GM18907 (cell line): ENCODE measurements around the gene USP7.
A peak's percentile ranks its signal among the peaks of the same experiment; 100 is the strongest.
"Not testable (repeated sequence)": the region's sequence is repeated elsewhere in the genome, so short reads cannot be mapped to it uniquely, and the experiment has no call there.

Experiments
- ATAC-seq: cut with Tn5 transposase; IDR thresholded peaks from one replicate; pipeline ENCODE4 v1.9.1; 2021; ENCODE audit warnings: mild to moderate bottlenecking, moderate library complexity; ENCODE audit not compliant: unreplicated experiment

USP7 gene

DNA sequence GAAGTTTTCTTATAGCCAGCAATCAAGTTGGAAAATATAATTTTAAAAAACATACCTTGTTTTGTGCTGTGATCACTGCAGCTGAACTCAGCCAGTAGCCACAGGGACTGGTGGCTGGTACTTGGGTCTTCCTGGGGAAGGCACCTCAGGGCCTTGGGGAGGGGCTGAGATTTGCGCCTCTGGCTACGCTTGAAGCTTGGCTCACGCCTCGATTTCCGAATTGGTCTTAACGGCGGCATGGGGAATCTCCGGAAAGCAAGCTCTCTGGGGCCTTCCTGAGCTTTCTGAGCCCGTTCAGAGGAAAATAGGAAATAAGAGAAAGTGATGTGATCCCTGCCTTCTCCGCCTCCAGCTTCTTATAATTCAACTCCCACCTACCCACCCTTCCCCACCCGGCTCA lies 11.3 kb upstream of the USP7 start:
- no peak for ATAC-seq

DNA sequence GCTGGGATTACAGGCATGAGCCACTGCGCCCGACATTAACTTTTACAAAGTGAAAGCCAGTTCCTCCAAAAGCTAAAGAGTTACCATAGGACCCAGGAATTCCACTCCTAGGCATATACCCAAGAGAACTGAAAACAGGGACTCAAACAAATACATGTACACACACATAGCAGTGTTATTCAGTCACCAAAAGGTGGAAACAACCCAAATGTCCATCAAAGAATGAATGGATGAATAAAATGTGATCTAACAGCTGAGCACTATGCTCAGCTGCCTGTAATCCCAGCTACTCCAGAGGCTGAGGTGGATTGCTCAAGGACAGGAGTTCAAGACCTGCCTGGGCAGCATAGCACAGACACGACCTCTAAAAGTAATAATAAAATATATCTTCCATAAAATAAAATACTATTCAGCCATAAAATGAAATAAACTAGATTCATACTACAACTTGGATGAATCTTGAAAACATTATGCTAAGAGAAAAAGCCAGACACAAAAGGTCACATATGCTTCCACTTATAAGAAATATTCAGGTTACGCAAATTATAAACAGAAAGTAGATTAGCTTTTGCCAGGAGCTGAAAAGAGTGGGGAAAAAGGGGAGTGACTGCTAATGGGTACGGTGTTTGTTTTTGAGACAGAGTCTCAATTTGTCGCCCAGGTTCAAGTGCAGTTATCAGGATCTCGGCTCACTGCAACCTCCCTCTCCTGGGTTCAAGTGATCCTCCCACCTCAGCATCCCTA lies 9.3 kb upstream of the USP7 start:
- ATAC-seq, result no peak

DNA sequence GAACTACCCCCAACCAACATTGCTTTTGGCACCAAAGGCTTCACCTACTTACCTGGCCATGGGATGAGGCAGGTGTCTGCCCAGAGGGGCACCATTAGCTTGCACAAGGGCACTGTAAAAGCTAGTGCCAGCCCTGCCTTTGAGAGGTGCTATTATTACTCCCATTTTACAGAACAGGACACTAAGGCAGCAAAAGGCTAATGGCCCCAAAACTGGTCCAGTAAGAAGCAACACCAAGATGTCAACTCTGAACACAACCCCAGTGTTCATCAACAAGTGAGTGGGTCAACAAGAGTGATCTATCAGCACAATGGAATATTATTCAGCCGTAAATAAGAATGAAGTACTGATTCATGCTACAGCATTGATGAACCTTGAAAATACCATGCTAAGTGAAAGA lies 7.7 kb upstream of the USP7 start:
- ATAC-seq, result no peak

DNA sequence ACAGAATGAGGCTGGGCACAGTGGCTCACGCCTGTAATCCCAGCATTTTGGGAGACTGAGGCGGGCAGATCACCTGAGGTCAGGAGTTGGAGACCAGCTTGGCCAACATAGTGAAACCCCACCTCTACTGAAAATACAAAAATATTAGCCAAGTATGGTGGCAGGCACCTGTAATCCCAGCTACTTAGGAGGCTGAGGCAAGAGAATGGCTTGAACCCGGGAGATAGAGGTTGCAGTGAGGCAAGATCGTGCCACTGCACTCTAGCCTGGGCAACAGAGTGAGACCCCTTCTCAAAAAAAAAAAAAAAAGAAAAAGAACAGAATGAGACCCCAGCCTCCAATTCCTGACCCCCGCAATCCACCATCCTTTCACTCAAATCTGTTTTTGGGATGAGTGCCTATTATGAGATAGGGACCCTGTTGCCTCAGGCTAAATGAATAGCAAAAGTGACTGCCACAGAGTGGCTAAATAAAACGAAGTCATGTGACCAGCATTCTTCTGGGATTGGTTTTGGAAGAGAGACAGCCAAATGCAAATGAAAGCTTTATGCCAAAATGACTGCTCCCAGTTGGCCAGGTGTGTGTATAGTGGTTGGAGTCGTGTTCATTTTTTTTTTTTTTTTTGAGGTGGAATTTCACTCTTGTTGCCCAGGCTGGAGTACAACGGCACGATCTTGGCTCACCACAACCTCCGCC lies 5.6 kb upstream of the USP7 start:
- ATAC-seq, result not testable (repeated sequence)

DNA sequence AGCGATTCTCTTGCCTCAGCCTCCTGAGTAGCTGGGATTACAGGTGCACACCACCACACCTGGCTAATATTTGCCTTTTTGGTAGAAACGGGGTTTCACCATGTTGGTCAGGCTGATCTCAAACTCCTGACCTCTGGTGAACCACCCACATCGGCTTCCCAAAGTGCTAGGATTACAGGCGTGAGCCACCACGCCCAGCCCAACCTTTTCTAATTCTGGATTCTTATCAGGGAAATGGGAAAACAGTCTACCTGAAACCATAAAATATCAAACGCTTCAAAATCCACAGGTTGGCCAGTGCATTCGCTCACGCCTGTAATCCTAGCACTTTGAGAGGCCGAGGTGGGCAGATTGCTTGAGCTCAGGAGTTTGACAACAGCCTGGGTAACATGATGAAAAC lies 4.3 kb upstream of the USP7 start:
- ATAC-seq, result not testable (repeated sequence)

DNA sequence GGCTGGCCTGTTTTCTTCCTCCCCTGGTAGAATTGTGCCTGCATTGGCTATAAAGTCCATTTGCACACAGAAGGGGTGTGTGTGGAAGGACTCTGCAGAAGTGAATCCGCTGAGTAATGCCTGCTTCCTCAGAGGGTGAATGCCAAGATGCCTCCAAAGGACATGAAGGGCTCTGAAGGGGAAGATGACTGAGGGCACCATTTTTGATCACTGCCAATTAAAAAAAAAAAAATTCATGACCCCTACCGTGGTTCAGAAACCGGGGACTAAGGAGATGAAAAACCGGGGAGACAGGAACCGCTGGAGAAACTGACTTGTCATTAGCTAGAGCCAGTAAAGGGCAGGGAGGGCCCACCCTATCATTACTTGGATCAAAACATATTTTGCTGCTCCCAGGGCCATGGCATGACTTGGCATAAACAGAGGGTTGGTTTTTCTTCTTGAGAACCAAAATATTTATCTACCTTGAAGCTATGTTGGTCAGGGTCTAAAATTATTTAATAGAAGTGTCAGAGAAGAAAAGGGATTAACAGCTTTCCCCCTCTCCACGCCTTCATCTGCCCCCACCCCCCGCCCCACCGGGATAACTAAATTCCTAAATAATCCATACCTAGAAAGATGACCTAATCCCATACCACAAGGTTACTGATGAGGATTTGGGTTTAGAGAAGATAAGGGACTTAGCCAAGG lies 3.6 kb upstream of the USP7 start:
- ATAC-seq, result no peak

DNA sequence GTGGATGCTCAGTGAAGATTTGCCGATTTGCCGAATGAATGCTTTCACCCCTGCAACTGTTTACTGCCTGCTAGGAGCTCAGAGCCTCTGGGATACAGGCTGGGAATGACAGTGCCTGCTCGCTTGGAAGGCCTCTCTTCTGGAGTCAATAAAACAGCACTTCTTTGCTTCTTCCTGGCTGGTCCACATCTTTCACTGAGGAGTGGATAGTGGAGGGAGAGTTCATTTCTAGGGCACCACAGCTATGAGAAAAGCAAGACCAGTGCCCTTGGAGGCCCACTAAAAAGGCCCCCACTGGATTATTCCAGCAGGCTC lies 3.1 kb upstream of the USP7 start:
- no peak for ATAC-seq

DNA sequence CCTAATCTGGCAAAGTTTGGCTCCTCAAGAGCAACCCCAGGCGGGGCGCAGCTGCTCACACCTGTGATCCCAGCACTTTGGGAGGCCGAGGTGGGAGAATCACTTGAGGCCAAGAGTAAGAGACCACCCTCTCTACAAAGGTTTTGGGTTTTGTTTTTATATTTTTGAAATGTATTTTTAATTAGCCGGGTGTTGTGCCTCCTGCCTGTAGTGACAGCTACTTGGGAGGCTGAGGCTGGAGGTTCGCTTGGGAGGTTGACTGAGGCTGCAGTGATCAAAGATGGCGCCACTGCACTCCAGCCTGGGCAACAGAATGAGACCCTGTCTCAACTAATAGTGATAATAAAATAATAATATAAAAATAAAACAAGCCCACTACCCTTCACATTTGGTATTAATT lies 756 bp upstream of the USP7 start:
- no peak for ATAC-seq

DNA sequence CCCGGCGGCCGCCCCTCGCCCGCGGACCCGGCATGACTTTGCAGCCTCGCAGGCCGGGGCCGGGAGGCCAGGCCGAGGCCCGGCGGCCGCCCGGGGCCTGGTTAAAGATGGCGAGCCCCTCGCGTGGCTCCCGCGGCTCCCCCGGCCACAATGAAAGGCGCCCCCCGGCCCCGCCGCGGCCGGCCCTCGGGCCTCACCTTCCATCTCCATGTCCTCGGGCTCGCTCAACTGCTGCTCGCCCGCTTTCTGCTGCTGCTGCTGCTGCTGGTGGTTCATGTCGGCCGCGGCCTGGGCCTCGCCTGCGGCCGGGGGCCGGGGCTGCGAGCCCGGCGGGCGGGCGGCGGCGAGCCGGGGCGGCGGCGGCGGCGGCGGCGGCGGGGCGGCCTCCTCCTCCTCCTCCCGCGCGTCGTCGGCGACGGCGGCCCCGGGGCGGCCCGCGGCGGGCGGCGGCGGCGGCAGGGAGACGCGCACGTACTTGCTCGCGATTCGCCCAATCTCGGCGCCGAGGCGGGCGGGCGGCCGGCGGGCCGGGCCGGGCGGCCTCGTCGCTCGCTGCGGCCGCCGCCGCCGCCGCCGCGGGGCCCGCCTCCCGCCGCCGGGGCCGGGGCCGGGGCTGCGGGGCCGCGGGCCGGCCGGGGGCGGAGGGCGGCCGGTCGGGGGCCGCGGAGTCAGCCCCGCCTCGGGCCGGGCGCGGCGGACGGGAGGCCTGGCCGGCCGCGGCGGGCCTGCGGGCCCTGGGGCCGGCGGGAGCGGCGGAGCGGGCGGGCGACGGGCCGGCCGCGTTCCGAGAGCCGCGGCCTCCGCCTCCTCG lies 491 bp downstream of the USP7 start:
- peak; percentile 0 for ATAC-seq

DNA sequence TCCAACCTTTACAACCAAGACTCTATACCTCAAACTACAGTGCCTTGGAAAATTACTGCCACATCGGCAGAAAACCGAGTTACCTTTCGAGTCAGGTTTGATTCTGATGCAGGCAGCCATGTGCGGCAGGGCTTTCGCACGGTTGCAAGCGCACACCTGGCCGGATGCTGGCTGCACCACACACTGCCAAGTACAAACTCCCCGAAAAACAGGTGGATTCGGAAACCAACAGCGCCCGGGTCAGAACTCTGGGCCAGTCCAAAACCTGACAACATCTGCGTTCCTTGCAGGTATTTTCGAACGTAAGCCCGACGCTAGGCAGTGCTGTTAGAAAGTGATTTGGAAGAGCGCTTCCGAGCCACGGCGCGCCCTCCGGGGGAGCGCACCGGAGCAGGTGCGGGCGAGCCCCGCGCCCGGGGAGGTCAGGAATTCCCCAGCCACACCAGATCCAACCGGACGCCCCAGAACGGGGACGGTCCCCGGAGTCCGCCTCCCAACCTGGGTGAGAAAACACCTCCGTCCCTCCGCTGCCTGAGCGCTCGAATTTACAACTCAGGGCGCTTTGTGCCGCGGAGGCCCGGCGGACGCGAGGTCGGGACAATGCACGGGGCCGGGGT lies 1.2 kb downstream of the USP7 start:
- peak; percentile 38 for ATAC-seq

DNA sequence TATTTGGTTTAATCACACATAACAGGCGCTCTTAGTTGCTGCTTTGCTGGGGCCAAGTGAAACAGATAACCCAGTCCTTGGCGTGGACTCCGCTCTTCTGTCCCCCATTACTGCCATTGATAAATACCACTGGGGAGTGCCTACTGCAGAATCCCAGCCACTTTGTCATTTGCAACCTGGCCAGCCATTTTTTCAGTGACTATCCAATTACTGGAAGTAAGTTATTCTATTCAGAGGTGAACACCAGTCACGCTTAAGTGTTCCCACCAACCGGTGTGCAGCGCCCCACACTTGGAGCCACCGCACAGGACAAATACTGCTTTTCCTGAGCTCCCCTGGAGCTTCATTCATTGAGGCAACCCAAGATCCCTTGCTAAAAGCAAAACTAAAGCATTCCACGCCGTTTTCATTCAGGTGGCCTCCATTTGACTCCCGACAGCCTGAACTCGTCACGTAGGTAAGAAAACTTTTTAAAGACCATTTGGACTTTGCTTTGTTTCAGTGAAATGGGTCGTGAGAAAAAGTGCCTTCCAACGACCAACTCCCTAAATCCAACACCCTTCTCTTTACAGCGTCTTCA lies 1.8 kb downstream of the USP7 start:
- no peak for ATAC-seq

DNA sequence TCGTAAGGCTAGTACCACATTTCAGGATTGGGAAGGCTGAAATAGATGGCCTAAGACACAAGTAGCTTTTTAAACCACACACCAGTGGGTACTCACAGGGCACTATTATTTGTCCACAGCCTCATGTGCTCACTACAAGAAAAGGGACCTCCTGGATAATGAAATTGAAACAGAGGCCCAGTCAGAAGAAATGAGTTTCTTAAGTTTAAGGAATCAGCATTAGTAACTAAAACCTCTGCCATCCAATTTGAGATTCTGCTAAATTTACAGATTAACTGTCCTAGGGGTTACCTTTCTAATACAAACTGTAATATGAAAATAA lies 3.0 kb downstream of the USP7 start:
- no peak for ATAC-seq

DNA sequence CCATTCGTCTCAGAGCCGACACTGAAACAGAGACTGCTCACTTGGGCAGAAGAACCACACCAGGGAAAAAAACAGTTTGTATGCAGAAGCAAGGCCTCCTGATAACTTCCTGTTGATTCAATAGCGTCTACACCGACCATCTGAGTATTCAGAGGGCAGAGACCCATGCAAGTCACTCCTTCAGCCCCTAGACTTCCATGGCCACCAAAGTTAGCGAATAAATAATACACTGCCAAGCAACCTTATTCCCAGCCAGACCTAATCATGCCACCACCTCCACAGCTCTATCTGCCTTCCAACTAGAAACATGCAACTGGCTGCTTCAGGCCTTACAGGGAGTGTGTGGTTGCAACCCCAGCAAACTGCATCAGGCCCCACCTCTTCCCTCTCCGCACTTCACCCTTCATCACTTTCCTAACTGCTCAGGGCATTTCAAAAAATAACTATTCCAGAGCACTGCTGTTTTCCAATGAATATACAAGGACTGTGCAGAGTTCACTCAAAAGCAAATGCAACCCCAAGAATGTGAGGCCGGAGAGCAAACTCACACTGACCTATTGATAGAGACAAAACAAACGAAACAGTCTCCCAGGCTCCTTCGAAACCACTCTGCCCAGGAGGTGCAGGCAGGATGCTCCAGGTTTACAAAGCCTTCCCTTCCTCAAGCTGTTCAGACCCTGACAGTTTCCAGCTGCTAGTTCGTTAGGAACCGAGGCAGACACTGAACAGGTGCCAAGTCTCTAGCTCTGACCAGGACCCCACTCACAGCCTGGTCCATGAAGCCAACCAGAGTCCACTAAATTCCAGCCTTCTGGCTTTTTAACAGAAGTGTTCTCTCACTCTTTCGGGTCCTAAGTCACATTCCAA lies 3.6 kb downstream of the USP7 start:
- ATAC-seq, result no peak

DNA sequence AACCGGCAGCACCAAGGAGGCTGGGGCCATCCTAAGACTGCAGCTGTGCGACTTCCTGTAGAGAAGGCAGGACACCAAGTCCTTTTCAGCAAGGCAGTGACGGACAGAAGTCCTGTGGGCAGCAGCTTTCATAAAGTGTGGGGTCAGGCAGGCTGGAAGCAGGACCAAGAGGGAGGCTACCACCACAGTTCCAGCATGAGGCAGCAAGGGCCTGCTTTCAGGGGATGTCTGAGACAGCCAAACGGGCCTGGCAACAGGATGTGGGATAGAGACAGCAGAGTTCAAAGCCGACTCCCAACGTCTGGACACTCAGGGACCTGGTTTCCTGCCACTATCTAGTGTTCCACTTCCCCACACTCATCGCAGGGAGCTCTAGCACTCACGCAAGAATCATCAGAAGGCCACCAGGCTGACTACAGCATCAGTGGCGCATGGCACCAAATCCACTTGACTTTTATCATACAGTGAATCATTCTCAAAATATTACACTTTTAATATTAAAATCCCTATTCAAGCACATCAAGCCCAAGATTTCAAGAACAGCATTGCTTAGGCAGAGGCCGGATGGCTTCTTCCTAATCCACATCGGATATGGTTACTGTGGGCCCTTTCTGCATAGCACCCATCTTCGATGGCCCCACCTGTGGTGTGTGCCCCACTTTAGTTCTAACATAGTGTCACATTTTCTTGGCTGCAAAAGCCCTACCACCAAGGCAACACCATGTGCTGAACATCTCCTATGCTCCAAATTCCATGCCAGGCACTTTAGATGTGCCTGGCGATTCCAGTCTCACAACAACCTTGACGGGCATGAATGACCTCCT lies 5.2 kb downstream of the USP7 start:
- ATAC-seq, result no peak

DNA sequence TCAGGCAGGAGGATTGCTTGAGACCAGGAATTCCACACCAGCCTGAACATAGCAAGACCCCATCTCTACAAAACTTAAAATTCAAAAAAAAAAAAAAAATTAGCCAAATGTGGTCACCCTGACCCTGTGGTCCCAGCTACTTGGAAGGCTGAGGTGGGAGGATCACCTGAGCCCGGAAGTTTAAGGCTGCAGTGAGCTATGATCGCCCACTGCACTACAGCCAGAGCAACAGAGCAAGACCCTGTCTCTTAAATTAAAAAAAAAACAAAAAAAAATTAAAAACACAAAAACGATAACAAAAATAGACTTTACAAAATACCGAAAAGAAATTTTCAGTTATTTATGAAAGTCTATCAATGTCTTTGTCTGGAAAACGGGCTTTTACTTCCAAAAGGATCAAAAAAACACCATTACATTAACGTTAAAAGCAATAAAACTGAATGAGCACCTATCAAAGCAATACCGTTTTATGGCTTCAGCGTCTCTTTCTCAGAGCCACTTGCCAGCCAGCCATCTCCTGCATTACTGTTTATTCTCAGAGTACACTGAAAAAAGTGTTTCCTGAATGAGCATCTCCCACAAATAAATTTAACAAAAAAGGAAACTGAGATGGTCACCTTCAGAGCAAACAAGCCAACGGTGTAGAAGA lies 6.1 kb downstream of the USP7 start:
- ATAC-seq, result no peak

DNA sequence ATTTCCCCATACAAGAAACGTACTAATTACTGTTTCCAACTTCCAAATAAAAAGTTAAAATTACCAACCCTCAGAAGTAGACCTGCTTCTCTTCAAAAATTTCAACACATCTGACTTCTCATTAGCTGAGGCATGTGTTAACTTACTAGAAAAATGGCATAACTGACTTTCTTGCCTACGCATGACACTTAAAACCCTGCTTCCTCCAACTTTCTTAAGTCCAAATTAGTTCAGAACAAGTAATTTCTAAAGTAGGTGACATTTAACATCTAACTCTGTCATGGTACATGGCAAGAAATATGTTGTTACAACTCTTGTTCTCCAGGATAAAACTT lies 6.7 kb downstream of the USP7 start:
- no peak for ATAC-seq

DNA sequence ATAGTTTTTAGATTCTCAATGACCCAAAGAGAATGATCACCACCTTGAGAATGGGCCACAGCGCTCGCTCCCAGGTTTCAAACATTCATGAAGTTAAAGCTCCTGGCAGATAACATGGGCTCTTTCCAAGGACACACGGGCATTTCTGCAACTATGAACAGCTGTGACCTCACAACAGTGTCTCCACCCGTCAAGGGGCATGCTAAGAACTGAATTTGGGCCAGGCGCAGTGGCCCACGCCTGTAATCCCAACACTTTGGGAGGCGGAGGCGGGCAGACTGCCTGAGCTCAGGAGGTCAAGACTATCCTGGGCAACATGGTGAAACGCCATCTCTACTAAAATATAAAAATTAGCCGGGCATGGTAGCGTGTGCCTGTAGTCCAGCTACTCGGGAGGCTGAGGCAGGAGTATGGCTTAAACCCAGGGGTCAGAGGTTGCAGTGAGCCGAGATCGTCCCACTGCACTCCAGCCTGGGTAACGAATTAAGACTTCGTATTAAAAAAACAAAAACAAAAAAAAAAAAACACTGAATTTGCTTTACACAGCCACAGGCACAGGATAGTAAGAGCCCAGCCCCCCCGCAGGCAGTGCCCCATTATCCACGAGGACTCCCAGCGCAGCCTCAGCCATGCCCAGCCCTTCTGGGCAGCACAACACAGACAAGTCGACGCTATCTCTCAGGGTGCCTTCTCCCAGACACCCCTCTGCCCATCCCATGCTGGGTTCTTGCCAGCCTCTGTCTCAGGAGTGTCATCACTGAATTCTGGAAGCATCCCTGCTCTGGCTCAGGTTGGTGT lies 7.2 kb downstream of the USP7 start:
- ATAC-seq, result no peak

DNA sequence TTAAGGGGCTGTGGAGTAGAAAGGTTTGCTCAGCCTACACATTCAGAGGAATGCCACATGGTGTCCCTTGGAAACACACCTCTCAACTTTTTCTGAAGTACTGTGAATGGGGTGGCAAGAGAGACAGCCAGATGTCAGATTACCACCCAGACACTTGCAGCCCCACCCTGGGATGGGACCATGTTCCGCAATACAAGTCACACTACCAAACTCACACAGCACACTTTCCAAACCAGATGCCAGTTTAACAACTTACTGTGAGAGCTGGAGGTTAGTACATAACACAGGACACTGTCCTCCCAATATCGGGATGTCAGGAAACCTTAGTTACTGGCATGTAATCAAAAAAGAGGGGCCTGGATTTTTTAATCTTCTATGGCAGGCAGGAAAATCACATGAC lies 7.9 kb downstream of the USP7 start:
- ATAC-seq, result no peak
